KMS-11 (cell line): ENCODE data around the gene NTM.

Source experiments
- H2AFZ ChIP-seq: fragments of 200-600 bp; sonication (generic); 2 replicates; pipeline ENCODE4 v1.6.1; 2016; ENCODE audit warnings: antibody characterized with exemption, mixed run types, low read depth
- H3K27ac ChIP-seq: fragments of 200-600 bp; sonication (generic); 2 replicates; pipeline ENCODE4 v1.6.1; 2016; ENCODE audit warnings: mild to moderate bottlenecking, mixed run types
- H3K27me3 ChIP-seq: fragments of 200-600 bp; sonication (generic); 2 replicates; pipeline ENCODE4 v1.6.1; 2017; ENCODE audit warnings: mild to moderate bottlenecking, low read depth, mixed run types, moderate library complexity; ENCODE audit not compliant: insufficient read depth
- H3K36me3 ChIP-seq: fragments of 200-600 bp; sonication (generic); 2 replicates; pipeline ENCODE4 v1.6.1; 2017; ENCODE audit warnings: mild to moderate bottlenecking, mixed run types; ENCODE audit not compliant: insufficient read depth
- H3K4me1 ChIP-seq: fragments of 200-600 bp; sonication (generic); 2 replicates; pipeline ENCODE4 v1.6.1; 2016; ENCODE audit warnings: mild to moderate bottlenecking, low read depth, mixed run types; ENCODE audit not compliant: poor library complexity, severe bottlenecking
- H3K4me2 ChIP-seq: fragments of 200-600 bp; sonication (generic); 2 replicates; pipeline ENCODE4 v1.7.0; 2016; ENCODE audit warnings: mild to moderate bottlenecking, mixed run types
- H3K4me3 ChIP-seq: fragments of 200-600 bp; sonication (generic); IDR thresholded peaks from 2 replicates; pipeline ENCODE4 v1.6.1; 2017; ENCODE audit warnings: low read depth, low read length, mixed read lengths; ENCODE audit not compliant: insufficient read depth
- H3K79me2 ChIP-seq: fragments of 200-600 bp; sonication (generic); 2 replicates; pipeline ENCODE4 v1.6.1; 2016; ENCODE audit warnings: low read depth, mixed run types; ENCODE audit not compliant: insufficient read depth
- H3K9ac ChIP-seq: fragments of 200-600 bp; sonication (generic); 2 replicates; pipeline ENCODE4 v1.6.1; 2016; ENCODE audit warnings: mild to moderate bottlenecking, mixed run types
- H4K20me1 ChIP-seq: fragments of 200-600 bp; sonication (generic); 2 replicates; pipeline ENCODE4 v1.6.1; 2016; ENCODE audit warnings: mild to moderate bottlenecking, mixed run types; ENCODE audit not compliant: insufficient read depth
- TF ChIP-seq, protein P1 (sequence below): fragments of 200-600 bp; sonication (generic); conservative IDR thresholded peaks from 2 replicates; pipeline ENCODE4 v1.6.1; 2017; ENCODE audit warnings: low read depth, mild to moderate bottlenecking, antibody characterized with exemption, low read length, moderate library complexity, mixed read lengths

The NTM gene

DNA sequence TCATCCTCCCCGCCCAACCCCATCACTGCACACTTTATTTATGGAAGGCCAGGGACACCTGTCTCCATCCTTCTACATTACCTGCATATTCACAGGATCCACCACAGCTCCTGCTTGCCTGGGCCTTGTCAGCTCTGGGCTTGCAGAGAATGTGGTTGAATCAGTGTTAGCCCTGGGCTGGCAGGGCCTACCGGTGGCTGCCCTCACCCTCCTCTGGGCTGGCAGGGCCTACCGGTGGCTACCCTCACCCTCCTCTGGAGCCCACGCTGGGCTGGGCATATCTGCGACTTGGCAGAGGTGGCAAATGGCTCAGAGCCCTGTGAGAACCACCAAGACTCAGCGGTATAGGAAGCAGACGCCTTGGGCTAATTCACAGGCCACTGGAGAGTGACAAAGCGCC, 300.9 kb downstream of the NTM start:
- no peaks in the 10 kb centered on the region for H3K27me3 ChIP-seq
- no peaks in the 10 kb centered on the region for H3K36me3 ChIP-seq
- no peak overlapping the region for H2AFZ ChIP-seq
- no peak overlapping the region for H3K4me2 ChIP-seq
- no peak overlapping the region for H3K9ac ChIP-seq
- no peaks in the 10 kb centered on the region for H3K4me1 ChIP-seq
- no peaks in the 10 kb centered on the region for H3K79me2 ChIP-seq
- H3K4me3 ChIP-seq: no peak overlapping the region
- H3K27ac ChIP-seq: no peak overlapping the region
- TF ChIP-seq, protein P1, sequence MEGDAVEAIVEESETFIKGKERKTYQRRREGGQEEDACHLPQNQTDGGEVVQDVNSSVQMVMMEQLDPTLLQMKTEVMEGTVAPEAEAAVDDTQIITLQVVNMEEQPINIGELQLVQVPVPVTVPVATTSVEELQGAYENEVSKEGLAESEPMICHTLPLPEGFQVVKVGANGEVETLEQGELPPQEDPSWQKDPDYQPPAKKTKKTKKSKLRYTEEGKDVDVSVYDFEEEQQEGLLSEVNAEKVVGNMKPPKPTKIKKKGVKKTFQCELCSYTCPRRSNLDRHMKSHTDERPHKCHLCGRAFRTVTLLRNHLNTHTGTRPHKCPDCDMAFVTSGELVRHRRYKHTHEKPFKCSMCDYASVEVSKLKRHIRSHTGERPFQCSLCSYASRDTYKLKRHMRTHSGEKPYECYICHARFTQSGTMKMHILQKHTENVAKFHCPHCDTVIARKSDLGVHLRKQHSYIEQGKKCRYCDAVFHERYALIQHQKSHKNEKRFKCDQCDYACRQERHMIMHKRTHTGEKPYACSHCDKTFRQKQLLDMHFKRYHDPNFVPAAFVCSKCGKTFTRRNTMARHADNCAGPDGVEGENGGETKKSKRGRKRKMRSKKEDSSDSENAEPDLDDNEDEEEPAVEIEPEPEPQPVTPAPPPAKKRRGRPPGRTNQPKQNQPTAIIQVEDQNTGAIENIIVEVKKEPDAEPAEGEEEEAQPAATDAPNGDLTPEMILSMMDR: no peak
- H4K20me1 ChIP-seq: no peaks in the 10 kb centered on the region

DNA sequence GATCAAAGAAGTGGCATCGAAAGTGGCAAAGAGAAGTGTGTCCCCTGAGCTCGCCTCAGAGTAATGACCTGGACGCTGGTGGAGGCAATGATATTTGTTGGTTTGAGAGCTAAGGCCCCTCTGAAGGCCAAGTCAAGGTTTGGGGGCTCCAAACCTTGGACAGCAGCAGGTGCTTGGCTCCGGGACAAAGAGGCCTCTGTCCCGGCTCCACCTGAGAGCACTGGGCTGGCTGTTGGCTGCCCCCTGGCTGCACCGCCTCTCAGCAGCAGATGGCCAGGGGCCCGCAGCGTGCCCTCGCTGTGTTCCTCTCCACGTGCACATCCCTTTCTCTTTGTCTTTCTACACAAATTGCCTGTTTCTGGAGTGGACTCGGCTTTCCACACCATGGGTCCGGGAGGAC, 301.3 kb downstream of the NTM start:
- TF ChIP-seq, protein P1: no peak

DNA sequence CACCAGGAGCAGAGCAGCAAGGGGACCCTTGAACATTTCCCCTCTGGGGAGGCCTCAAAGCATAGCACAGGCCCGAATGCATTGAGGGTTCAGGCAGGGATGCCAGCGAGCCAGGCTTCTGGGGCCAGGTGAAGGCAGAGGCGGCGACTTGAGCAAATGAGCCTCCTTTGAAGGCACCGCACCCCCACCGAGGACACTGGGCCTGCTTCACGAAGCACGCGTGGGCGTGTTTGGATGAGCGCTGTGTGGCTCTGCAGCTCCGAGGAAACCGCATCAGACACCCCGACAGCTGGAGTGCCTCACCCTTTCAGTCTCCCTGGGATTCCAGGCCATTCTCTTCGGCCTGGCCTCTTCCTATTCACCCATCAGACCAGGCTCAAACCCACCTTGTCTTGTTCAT, 301.8 kb downstream of the NTM start:
- Histone ChIP-seq H3K36me3 (no peaks in the 10 kb centered on the region), H3K9ac (no peak overlapping the region), H2AFZ (no peak overlapping the region), H3K27ac (no peak overlapping the region), H4K20me1 (no peaks in the 10 kb centered on the region), H3K4me3 (no peak overlapping the region), H3K79me2 (no peaks in the 10 kb centered on the region), H3K27me3 (no peaks in the 10 kb centered on the region), H3K4me2 (no peak overlapping the region), H3K4me1 (no peaks in the 10 kb centered on the region)
- TF ChIP-seq, protein P1: no peak

More for the DNA sequence above, 301.3 kb downstream of the NTM start:
- H3K79me2 ChIP-seq: no peaks in the 10 kb centered on the region
- H3K36me3 ChIP-seq: no peaks in the 10 kb centered on the region
- H4K20me1 ChIP-seq: no peaks in the 10 kb centered on the region
- H3K4me3 ChIP-seq: no peak overlapping the region
- no peak overlapping the region for H2AFZ ChIP-seq
- no peaks in the 10 kb centered on the region for H3K4me1 ChIP-seq
- H3K27ac ChIP-seq: no peak overlapping the region
- no peak overlapping the region for H3K9ac ChIP-seq
- H3K27me3 ChIP-seq: no peaks in the 10 kb centered on the region
- H3K4me2 ChIP-seq: no peak overlapping the region

DNA sequence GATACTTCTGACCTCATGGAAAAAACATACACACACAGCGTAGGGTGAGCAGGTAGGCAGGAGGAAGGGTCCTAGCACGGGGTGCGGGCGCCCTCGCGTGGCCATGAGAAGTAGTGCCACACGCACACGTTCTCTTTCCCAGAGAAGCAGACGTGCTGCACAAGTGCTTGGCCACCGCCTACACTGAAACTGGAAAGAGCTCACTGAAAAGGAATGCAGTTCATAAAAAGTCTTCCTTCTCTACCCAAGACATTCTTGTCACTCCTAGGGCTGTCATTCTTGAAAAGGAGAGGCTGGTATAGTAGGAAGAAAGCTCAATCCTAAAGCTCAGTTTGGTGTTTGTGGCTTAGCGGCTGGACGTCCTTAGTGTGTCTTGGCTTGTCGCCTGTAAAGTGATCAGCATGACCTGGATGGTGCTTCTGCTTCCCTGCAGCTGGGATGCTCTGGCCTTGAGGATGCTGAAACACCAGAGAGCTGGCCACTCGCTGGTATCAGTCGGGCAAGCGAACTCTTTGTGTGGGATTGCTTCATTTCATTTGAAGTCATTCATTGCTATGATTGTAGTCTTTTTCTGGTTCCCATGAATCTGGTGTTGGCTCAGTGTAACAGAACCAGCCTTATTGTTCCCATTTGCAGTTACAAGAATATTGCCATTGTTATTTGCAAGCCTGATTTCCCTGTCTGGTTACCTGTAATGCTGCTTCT, 303.8 kb downstream of the NTM start:
- Histone ChIP-seq H3K79me2 (no peaks in the 10 kb centered on the region), H3K27me3 (no peaks in the 10 kb centered on the region), H3K4me1 (no peaks in the 10 kb centered on the region), H3K4me2 (no peak overlapping the region), H3K4me3 (no peak overlapping the region), H2AFZ (no peak overlapping the region), H3K9ac (no peak overlapping the region), H4K20me1 (no peaks in the 10 kb centered on the region), H3K27ac (no peak overlapping the region), H3K36me3 (no peaks in the 10 kb centered on the region)
- TF ChIP-seq, protein P1: peak; percentile 80
